GM12878 (cell line): ENCODE results near the gene MANBA. TPM values are rescaled to one million over a fixed set of nuclear protein-coding genes. Genes with fewer than 3 reads are reported as not detected.

Experiments
- ATAC-seq: fragments of 200-7000 bp; cut with Tn5 transposase; 3 replicates; pipeline ENCODE4 v1.9.1; 2020; ENCODE audit warnings: mild to moderate bottlenecking, moderate library complexity
- BruUV-seq: library from RNA; stranded (reverse); fragments of 400-500 nt; replicated peaks from 2 replicates; lab custom pipeline; 2021; lab: Mats Ljungman, UMichigan
- CTCF ChIA-PET: fragments of 300-600 bp; sonication (Branson Sonifier 250); formaldehyde crosslinking; extraction: SDS; loops from one replicate; lab custom pipeline; 2021; ENCODE audit warnings: inconsistent platforms; lab: Yijun Ruan, JAX
- POLR2A ChIA-PET: fragments of 350-600 bp; formaldehyde crosslinking; extraction: SDS; loops from one replicate; lab custom pipeline; 2021; ENCODE audit warnings: inconsistent platforms; lab: Charles Lee
- RAD21 ChIA-PET: fragments of 300-600 bp; sonication (Branson Sonifier 250); formaldehyde crosslinking; loops from one replicate; lab custom pipeline; 2023; ENCODE audit warnings: antibody characterized with exemption; ENCODE audit not compliant: unreplicated experiment; lab: Charles Lee
- SMC1A ChIA-PET: fragments of 300-600 bp; sonication (Branson Sonifier 250); formaldehyde crosslinking; loops from one replicate; lab custom pipeline; 2023; ENCODE audit not compliant: unreplicated experiment, uncharacterized antibody; lab: Charles Lee
- DNase-seq: peaks from one replicate; pipeline ENCODE4 v3.0.0-alpha.2; 2011; ENCODE audit warnings: low read depth, low spot score
- FAIRE-seq: peaks from 3 replicates; lab custom pipeline; 2011; peaks lifted over from hg19 to GRCh38; lab: Jason Lieb, UNC
- H2AFZ ChIP-seq: 2 replicates; pipeline ENCODE4 v1.6.0; 2011; ENCODE audit warnings: low read depth, low read length, control low read depth; ENCODE audit not compliant: control insufficient read depth
- H3K27ac ChIP-seq: 2 replicates; pipeline ENCODE4 v1.5.1; 2011; ENCODE audit warnings: control low read depth; ENCODE audit not compliant: control insufficient read depth, insufficient read depth
- H3K27me3 ChIP-seq, 2 experiments: replicated peaks in 1 of 2; 2 replicates each; pipeline versions ENCODE4 v1.6.0 to v1.6.1; 2011; ENCODE audit warnings: low read length in 1 of 2; ENCODE audit not compliant: control insufficient read depth in 2 of 2, insufficient read depth in 2 of 2
- H3K36me3 ChIP-seq, 2 experiments: 2 replicates each; pipeline ENCODE4 v1.5.1; 2011; ENCODE audit warnings: low read length in 1 of 2; ENCODE audit not compliant: control insufficient read depth in 2 of 2, insufficient read depth in 2 of 2
- H3K4me1 ChIP-seq: 2 replicates; pipeline ENCODE4 v1.6.1; 2011; ENCODE audit warnings: mild to moderate bottlenecking, low read length, moderate library complexity, mixed read lengths; ENCODE audit not compliant: control insufficient read depth, insufficient read depth
- H3K4me2 ChIP-seq: 2 replicates; pipeline ENCODE4 v1.6.0; 2011; ENCODE audit warnings: control low read depth; ENCODE audit not compliant: control insufficient read depth, insufficient read depth
- H3K4me3 ChIP-seq: fragments of 200-600 bp; sonication (generic); 2 replicates; pipeline ENCODE4 v1.5.1; 2016
- H3K79me2 ChIP-seq: 2 replicates; pipeline ENCODE4 v1.6.0; 2011; ENCODE audit warnings: low read length; ENCODE audit not compliant: control insufficient read depth, insufficient read depth
- H3K9ac ChIP-seq: 2 replicates; pipeline ENCODE4 v1.8.0; 2011; ENCODE audit warnings: low read length, control low read depth, mixed read lengths; ENCODE audit not compliant: control insufficient read depth, insufficient read depth
- H3K9me3 ChIP-seq: replicated peaks from 3 replicates; pipeline ENCODE4 v1.5.1; 2011; ENCODE audit warnings: mild to moderate bottlenecking, low read length; ENCODE audit not compliant: control insufficient read depth, insufficient read depth
- H4K20me1 ChIP-seq: 2 replicates; pipeline ENCODE4 v1.6.0; 2011; ENCODE audit not compliant: control insufficient read depth, insufficient read depth
- BCL11A ChIP-seq: IDR thresholded peaks from 2 replicates; pipeline ENCODE4 v1.6.1; 2011; ENCODE audit warnings: low read depth, low read length
- BRCA1 ChIP-seq: IDR thresholded peaks from 2 replicates; pipeline ENCODE4 v1.6.1; 2011; ENCODE audit warnings: low read depth, low read length, improper control_type of control experiment
- EP300 ChIP-seq, 2 experiments: fragments of 150-350 bp in 1 of 2; IDR thresholded peaks; 2 replicates each; pipeline ENCODE4 v1.6.1; 2011 to 2012; ENCODE audit warnings: low read depth in 2 of 2, low read length in 2 of 2, borderline replicate concordance in 1 of 2, improper control_type of control experiment in 1 of 2, inconsistent platforms in 1 of 2; ENCODE audit not compliant: control insufficient read depth in 1 of 2
- FOS ChIP-seq: IDR thresholded peaks from 3 replicates; pipeline ENCODE4 v1.6.1; 2011; ENCODE audit warnings: borderline replicate concordance; ENCODE audit not compliant: insufficient read length; ENCODE audit errors: extremely low read depth
- HDAC6 ChIP-seq: fragments of 200-600 bp; sonication (generic); IDR thresholded peaks from one replicate; pipeline ENCODE4 v1.8.0; 2017; ENCODE audit warnings: antibody characterized with exemption; ENCODE audit not compliant: unreplicated experiment
- JUND ChIP-seq: IDR thresholded peaks from 2 replicates; pipeline ENCODE4 v1.6.1; 2012; ENCODE audit warnings: low read depth, mild to moderate bottlenecking, low read length, improper control_type of control experiment, moderate library complexity
- KDM1A ChIP-seq: fragments of 200-600 bp; sonication (generic); IDR thresholded peaks from 2 replicates; pipeline ENCODE4 v1.6.1; 2016; ENCODE audit warnings: borderline replicate concordance
- SP1 ChIP-seq: IDR thresholded peaks from one replicate; pipeline ENCODE4 v1.6.1; 2011; ENCODE audit warnings: low read depth, low read length
- USF2 ChIP-seq: IDR thresholded peaks from 2 replicates; pipeline ENCODE4 v1.6.1; 2011; ENCODE audit warnings: low read depth, low read length, improper control_type of control experiment, borderline replicate concordance
- ZNF622 ChIP-seq: fragments of 450-650 bp; IDR thresholded peaks from 2 replicates; pipeline ENCODE4 v1.6.1; 2017; ENCODE audit warnings: mild to moderate bottlenecking, inconsistent platforms
- WGBS: methylation state at CpG from one replicate; pipeline ENCODE4 v1.1.6; 2016; ENCODE audit warnings: low lambda C conversion rate; ENCODE audit not compliant: insufficient replicate concordance, insufficient coverage; ENCODE audit errors: missing lambda C conversion rate; 5-methylcytosine and 5-hydroxymethylcytosine counted together
- in situ Hi-C: fragments of 300-500 bp; cut with MboI; formaldehyde crosslinking; loops from 9 replicates; pipeline ENCODE4 v1.14.3; 2018; ENCODE audit warnings: mixed read lengths
- intact Hi-C: fragments of 100-400 bp; cut with micrococcal nuclease; formaldehyde crosslinking; loops from one replicate; pipeline ENCODE4 v1.14.2; 2022; ENCODE audit not compliant: unreplicated experiment
- polyA plus RNA-seq, 11 experiments: library from polyadenylated mRNA; depleted of rRNA in 4 of 11; unstranded in 6 of 11; stranded (reverse) in 5 of 11; fragments of >200 nt; fragmentation: Nextera tagmentation in 4 of 11; fragmentation: Illumina TruSeq in 1 of 11; extraction: Ambion mirVana in 4 of 11; extraction: Trizol in 1 of 11; gene quantifications; 1 replicate in 1 of 11; 2 replicates in 10 of 11; pipeline versions ENCODE4 v1.2.1 to v1.2.3, GENCODE V29; 2011 to 2016; ENCODE audit warnings: inconsistent platforms in 2 of 11, missing spikeins in 2 of 11, low read depth in 1 of 11
- total RNA-seq, 4 experiments: library from RNA; depleted of rRNA in 3 of 4; stranded (reverse); fragments of >200 nt in 3 of 4; fragmentation: Illumina TruSeq in 1 of 4; extraction: Trizol in 1 of 4; gene quantifications; 2 replicates each; pipeline versions ENCODE4 v1.2.1 to v1.2.3, GENCODE V29; 2013 to 2021

Gene MANBA
- total and polyA plus RNA-seq, 10 of the 15 experiments (the other 5 are each of a cell fraction or from before 2014, with no cell fraction given) = 3.8 to 19.0 (median 12.5) TPM

DNA sequence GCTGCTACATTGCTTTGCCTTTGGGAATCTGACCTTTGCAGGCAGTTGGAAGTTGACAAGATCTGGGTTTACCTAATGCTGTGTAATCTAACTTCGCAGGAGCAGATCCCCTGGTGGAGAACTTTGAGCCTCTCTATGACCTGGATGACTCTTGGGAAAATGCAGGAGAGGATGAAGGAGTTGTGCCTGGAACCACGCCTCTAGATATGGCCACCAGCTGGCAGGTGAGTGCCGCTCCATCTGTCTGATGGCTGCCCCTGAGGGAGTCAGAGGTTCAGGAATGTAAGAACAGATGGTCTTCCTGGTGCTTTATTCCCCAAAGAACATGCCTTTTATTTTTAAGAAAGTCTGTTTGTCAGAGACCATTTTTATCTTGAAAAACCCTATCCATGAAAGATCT, 150.3 kb downstream of the MANBA start:
- H3K27ac ChIP-seq = no peak overlapping the region
- H3K4me3 ChIP-seq = no peak overlapping the region
- no peak for ATAC-seq
- no peak for DNase-seq
- H3K4me1 ChIP-seq = no peaks in the 10 kb centered on the region
- in situ Hi-C loops = no loop called here
- ChIA-PET RAD21 (interaction anchor here (1.0 to 1.7 kb wide), 4 partner anchors 32 to 422 kb away, joined by 3 to 4 read pairs (median 4); no protein-coding TSS in a partner anchor), SMC1A (interaction anchor here (1.0 to 3.8 kb wide), 9 partner anchors 11 to 408 kb away, joined by 3 to 20 read pairs (median 4); no protein-coding TSS in a partner anchor), CTCF (interaction anchor here (0.7 to 1.9 kb wide), 6 partner anchors 9 to 481 kb away, joined by 3 to 6 read pairs (median 4); partner anchors contain the start of gene NFKB1), POLR2A (no interaction called here)
- intact Hi-C loops = no loop called here
- no peak overlapping the region for H3K4me2 ChIP-seq
- no peaks in the 10 kb centered on the region for H3K9me3 ChIP-seq
- no peak overlapping the region for H2AFZ ChIP-seq
- no peaks in the 10 kb centered on the region for H4K20me1 ChIP-seq
- no peak overlapping the region for H3K9ac ChIP-seq
- no peak for FAIRE-seq
- no peak for TF ChIP-seq KDM1A
- TF ChIP-seq ZNF622 = no peak
- TF ChIP-seq EP300 (IDR thresholded peaks at IDR 0.05; ENCODE audit: borderline replicate concordance in 1 of 2, control insufficient read depth in 1 of 2, low read depth in 2 of 2, low read length in 2 of 2) = no peak
- no peak for TF ChIP-seq BCL11A
- TF ChIP-seq JUND = no peak
- no peak for TF ChIP-seq USF2
- TF ChIP-seq HDAC6 = no peak
- no peak for TF ChIP-seq FOS
- TF ChIP-seq BRCA1 = no peak
- no peak for TF ChIP-seq SP1
- no peaks in the 10 kb centered on the region for H3K27me3 ChIP-seq
- no TSS peak for BruUV-seq
- H3K79me2 ChIP-seq = no peaks in the 10 kb centered on the region
- 52% methylated on average over 3 of the region's 3 CpGs for WGBS
- H3K36me3 ChIP-seq = peaks cover 40 to 55% of the 10 kb centered on the region in 2 experiments
